GM18873 (cell line): ENCODE results near the gene CCDC97.
A peak's percentile ranks its signal among the peaks of the same experiment; 100 is the strongest.

Experiments
- ATAC-seq: cut with Tn5 transposase; IDR thresholded peaks from one replicate; pipeline ENCODE4 v1.9.1; 2021; ENCODE audit warnings: mild to moderate bottlenecking, moderate library complexity, moderate number of reproducible peaks; ENCODE audit not compliant: unreplicated experiment, low FRiP score

The CCDC97 gene

DNA sequence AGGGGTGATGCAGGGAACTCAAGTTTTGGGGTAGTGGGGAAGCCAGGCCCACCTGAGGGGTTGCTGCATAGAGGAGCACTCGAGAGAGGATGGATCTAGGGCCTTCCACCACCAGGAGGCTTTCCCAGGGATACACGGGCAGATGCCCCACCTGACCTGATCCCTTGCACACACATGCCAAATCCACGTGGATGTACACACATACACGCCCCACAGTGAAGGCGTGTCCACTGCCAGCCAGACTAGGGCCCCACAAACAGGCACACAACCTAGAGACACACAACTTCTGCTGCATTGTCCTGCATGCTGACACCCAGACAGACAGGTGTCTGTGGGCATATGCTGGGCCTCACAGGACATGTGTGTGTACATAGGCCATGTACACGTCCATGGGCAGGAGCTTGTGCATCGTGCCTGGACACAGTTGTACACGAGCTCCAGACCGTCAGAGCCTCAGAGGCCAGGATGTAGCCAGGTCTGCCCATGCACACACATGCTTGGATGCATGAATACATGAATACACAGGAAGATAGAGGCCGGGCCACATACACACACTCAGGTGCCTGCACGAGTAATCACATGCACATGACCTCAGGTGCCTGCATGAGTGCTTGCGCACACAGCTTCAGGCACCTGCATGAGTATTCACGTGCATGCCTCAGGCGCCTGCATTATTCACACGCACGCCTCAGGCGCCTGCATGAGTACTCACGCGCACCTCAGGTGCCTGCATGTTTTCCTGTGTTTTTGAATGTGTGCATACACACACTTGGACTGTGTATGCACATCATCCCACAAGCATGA lies 8.9 kb downstream of the CCDC97 start:
- no peak for ATAC-seq

DNA sequence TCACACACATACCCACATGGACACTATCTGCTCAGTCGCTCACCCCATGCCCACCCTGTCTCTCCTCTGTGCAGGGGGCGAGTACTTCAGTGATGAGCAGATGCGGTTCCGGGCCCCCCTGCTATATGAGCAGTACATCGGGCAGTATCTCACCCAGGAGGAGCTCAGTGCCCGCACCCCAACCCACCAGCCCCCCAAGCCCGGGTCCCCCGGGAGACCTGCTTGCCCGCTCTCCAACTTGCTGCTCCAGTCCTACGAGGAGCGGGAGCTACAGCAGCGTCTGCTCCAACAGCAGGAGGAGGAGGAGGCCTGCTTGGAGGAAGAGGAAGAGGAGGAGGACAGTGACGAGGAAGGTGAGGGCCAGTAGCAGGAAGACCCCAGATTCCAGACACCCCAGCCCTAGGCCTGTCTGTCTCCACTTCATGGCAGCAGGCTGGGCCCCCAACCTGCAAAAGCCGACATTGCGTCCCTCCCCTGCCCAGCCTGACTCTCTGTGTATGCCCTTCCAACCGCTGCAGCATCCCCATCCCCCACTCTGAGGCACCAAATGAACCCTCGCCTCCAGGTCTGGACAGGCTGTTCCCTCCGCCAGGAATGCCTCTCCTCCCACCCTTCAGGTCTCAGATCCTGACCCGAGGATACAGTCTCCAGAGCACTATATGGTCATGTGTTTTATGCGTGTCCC lies 9.7 kb downstream of the CCDC97 start:
- ATAC-seq = no peak

DNA sequence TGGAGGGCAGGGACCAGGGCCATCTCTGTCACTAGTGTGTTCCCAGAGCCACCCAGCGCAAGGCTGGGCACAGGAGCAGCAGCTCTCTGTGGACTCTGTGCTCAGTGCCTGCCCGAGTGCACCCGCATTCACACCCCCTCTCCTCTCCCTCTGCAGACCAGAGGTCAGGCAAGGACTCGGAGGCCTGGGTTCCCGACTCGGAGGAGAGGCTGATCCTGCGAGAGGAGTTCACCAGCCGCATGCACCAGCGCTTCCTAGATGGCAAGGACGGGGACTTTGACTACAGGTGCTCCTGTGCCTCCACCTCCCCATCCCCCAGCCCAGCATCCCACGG lies 10.2 kb downstream of the CCDC97 start:
- ATAC-seq = no peak

DNA sequence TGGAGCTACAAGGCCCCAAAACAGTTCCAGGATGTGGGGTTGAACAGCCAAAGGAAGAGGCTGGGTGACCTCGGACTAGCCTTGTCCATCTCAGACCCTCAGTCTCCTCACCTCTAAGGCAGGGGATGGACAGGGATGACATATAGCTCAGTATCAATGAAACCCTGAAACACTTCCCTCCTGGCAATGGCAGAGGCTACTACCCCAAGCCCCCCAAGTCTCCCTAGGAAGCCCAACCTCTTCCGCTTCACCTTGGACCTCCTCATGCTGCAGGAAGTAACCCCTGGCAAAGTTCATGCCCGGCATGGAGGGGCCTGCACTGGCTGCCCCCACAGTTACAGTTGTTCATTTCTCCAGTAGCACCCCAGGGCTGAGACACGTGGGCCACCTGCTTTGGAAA lies 10.6 kb downstream of the CCDC97 start:
- no peak for ATAC-seq

DNA sequence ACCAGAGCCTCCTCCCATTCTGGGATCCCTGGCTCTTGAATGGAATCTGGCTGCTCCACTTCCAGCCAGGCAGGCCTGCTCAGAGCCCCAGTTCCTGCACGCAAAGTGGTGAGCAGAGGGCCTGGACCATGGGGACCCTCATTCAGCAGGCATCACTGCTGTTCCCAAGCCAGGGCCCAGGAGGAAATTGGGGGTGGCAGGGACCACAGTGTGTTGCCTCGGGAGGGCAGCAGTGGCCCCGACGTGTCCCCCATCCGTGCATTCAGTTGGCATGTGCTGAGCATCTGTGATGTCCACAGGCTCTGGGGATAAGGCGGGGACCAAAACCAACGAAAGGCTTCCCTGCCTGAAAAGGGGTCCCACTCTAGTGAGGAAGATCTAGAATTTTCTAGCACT lies 11.2 kb downstream of the CCDC97 start:
- no peak for ATAC-seq

DNA sequence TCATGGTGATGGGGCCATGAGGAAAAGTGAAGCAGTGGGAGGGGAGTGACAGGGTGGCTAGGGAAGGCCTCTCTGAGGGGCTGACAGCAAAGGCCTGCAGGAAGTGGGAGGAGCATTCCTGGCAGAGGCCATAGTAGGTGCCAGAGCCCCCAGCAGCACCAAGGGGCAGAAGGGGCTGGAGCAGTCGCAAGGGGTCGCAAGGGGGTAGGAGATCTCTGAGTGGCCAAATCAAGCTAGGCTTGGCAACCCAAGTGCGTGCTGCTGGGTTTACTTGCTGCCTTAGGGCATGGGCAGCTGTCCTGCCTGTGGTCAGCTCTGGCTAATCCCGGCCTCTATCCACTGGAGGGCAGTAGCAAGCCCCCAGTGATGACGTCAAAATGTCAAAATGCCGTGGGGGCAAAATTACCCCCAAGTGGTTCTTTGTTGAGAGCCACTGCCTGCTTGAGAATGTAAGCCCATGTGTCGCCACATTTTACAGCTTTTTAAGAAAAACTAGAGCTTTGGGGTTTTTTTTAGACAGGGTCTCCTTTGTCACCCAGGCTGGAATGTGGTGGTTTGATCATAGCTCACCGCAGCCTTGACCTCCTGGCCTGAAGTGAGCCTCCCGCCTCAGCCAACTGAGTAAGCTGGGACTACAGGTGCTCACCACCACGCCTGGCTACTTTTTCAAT lies 11.8 kb downstream of the CCDC97 start:
- no peak for ATAC-seq

DNA sequence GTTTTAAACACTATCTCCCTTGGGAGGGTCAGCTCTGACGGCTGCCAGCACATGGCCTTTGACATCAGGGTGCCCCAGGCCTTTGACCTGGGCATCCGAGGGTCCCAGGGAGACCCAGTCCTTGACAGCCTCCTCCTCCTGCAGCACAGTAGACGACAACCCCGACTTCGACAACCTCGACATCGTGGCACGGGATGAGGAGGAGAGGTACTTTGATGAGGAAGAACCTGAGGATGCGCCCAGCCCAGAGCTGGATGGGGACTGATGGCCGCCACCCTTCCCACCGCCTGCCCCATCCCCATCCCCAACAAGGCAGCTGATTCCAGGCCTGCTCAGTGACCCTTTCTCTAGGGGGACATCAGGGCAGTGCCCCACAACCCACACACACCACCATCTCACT lies 12.5 kb downstream of the CCDC97 start:
- no peak for ATAC-seq

DNA sequence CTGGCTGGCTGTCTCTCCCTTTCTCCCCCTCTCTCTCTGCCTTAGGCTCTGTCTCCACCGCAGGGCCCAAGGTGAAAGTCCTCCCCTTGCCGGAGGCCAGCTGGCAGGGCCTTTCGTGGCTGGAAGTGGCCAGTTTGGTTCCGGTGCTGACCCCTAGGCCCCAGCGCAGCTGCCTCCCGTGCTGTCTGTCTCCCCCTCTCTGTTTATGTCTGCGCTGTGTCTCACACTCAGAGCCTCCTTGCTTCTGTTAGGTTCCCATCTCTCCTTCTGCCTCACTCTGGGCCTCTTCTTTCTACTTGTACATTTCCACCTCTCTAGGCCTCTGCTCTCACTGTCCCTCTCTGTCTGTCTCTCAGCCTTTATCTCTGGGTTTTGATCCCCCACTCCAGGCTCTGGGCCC lies 13.1 kb downstream of the CCDC97 start:
- no peak for ATAC-seq

DNA sequence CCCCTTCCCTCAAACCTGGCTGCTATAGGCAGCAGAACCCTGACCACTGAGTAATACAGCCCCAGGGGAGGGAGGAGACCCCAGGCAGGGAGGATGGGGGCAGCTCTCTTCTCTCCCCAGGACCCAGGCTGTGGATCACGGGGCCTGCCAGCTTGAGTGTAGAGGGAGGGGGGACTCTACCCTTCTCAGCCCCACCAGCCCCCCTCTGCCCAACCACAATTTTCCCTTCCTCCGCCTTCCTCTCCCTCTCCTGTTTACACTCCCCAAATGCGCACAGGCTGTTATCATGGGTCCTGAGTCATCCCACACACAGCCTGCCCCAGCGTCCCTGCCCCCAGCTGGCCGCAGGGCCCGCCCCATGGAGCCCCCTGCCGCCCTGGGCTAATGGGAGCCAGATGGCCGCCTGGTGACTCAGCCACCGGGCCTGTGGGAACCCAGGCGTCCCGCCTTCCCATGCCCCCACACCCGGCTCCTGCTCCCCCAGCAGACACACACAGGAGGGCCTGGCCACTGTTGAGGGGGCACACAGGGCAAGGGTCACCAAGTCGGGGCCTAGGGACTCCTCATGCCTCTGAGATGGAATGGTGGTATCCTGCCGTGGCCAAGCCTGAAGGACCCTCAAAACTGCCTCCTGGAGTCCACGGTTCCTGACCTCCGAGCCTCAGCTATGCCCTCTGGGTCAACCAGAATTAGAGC lies 13.6 kb downstream of the CCDC97 start:
- no peak for ATAC-seq

DNA sequence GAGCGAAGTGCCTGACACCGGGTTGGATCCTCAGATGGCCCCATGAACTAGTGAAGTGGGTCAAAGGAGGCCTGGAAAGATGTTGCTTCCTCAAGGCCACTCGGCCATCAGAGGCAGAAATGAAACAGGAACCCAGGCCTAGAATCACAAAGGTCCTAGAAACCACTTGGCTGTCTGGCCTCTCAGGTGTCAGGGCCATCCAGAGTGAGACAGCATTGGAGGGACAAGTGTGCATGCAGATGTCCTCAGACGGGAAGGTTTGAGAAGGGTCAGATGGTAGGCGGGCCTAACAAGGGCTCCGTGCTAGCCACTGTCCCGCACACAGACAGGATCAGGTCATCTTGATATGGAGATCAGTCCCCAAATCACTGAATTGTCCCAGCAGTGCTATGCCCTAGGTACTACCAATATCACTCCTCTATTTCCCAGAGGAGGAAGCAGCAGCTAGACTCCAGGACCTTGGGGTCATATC lies 14.3 kb downstream of the CCDC97 start:
- ATAC-seq = no peak

DNA sequence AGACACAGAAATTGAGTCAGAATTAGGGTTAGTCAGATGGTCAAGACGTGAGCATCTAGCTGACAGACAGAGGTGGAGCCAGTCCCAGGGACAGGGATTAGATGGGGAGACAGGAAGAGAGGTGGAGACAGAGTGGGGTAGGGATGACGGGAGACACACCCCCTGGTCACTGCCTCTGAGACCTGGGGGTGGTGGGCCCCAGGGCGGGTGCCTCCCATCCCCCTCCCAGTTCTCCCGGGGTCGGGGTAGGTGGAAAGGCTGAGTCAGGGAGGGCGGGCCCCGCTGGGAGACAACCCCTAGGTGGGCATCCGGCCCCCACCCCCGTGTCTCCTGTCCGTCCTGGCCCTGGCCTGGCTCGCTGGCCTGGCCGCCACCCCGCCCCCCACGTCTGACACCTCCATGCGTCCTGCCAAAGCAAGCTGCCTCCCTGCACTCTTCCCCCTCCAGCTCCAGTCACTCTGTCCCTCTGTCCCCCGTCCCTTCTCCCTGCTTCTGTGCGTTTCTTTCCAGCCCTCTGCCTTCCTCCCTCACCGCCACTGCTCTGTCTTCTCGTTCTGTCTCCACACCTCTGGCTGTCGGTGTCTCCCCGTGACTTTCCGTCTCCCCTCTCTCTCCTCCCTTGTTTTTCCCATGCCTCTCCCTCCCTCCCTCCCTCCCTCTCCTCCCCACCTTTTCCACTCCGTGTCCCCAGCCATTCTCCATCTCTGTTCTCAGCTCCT lies 15.1 kb downstream of the CCDC97 start:
- ATAC-seq = no peak

DNA sequence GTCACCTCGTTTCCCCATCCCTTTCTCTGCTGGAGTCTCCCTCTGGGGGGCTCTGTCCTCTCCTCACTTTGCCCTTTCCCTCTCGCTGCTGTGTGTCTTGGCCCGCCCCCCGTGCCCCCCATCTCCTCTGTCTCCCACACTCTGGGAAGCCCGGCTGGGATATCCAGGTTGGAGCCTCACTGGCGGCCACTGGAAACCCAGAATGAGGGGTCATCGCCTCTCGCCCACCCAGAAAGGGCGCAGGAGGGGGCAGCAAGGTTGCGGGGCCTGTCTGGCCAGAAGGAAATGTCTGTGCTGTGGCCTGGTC lies 15.6 kb downstream of the CCDC97 start:
- ATAC-seq = no peak

DNA sequence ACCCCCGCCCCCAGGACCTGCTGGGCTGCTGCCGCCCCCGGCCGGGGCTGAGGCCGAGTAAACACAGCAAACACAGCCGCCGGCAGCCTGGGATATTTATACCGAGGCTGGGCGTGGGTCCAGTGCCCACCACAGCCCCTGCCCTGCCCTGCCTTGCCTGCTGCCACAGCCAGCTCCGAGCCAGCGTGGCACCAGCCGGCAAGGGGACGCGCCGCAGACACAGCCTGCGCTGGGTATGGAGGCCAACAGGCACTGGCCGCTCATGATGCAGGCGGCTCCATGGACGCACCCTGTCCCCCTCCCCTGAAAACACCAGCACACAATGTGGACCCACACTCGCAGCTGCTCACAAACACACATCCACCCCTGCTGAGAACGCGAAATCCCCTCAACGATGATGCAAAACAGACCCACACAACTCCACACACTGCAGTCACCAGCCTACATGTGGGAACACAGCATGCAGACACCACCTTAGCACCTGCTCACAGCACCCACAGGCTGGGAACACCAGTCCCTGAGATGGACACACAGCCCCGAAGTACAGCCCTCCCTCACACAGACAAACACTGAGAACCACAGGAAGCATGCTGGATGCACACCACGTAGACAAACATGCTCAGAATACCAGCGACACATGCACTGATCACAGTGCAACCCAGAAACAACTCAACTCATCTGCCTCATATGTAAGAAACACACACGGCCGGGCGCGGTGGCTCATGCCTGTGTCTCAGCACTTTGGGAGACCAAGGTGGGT lies 16.2 kb downstream of the CCDC97 start:
- ATAC-seq = no peak

DNA sequence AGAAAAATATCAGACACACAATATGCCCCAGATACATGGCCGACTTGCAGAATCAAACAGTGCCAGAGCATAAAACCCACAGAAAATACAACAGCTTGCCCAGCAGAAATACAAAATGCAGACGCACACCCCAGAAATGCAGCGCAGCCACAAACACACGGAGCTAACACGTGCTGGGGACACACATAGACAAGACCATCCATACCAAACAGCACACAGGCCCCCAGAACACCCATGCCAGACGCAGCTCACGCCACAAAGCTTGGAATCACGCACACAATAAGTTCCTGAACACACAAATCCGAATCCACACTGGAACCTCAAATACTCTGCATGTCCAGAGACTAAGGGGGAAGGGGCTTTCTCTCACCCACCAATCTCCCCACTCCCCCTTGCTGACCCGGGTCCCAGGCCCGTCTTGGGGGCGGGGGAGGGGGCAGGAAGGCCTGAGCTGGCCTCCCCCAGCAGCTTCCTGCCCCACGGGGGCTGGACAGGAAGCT lies 17.2 kb downstream of the CCDC97 start:
- ATAC-seq = no peak

DNA sequence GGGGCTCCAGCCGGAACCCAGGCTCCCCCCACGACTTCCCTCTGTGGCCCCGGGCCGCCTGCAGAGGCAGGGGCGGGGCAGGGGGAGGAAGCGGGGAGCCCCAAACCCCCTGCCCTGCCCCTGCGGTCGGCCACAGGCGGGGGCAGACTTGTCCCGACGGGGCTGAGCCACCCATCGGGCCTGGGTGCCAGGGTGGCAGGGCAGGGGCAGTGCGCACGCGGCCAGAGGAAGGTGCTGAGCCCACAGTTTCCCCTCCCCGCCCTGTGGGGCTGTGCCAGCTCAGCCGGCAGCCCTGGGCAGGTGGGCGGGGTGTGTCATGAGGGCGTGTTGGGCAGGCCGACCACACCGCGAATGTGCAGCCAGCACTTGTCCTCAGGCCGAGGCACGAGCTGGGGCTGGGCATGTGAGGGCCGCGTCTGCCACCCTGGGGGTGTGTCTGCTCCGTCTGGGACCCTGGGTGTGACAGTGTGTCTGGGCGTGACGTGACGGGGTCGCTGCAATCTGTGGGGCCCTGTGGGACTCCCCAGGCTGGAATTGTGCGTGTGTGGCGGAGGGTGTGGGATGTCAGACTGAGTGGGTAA lies 17.7 kb downstream of the CCDC97 start:
- ATAC-seq = peak; percentile 49

DNA sequence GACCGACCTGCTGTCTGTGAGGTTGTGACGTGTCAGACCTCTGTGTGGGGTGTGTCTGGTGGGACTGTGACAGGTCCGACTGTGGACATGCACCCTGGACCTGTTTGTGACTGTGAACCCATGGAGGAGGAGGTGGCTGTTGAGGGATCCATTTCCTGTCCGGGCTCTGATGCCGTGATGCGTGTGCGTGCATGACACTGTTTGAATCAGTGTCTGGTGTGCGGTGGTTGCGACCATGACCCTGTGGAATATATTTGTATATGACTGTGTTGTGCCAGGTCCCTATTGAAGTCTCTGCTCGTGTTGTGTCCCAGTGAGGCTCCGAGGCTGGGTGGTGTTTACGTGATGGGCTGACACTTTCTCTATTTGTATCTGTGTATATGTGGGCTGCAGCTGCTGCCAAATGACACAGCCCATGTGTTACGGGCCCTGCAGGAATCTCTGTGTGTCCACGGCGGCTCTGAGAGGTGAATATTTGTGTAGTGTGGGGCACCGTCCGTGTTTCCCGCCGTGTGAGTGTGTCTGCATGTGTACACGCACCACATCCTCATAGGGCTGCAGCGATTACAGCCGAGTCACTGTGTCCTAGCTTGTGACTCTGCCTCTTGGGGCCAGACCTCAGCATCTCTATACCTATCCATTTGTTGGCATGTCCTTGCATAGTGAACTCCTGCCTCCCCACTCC lies 18.3 kb downstream of the CCDC97 start:
- peak; percentile 3 for ATAC-seq

DNA sequence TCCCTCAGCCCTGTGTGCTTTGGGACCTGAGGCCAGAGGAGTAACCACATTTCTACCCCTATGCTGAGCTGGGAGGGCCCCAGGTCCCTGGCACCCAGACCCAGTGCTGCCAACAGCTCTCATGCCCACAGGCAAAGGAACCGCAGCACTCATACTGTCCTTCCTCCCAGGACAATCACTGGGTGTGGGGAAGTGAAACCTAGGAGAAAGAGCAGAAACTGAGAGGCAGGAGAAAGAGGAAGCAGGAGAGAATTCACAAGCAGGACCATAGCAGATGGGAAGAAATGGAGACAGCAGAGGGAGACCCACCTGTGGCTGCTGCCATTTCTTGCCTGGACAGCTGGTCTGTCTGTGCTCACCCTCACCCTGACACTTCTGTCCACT lies 18.9 kb downstream of the CCDC97 start:
- no peak for ATAC-seq

DNA sequence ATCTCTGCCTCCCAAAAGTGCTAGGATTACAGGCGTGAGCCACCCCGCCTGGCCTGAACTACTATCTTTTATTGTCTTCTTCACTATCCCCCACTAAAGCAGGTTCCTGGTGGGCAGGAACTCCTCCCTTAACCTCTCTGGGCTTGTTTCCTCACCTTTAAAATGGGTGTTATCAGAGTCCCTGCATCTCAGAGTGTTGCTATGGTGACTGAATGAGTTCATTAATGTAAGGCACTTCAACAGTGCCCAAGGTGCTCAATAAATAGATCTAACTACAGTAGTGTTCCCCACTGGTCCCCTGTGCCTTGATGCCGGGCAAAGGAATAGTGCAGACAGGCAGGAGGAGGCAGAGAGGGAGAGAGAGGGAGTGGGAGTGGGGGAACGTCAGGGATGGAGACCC lies 20.5 kb downstream of the CCDC97 start:
- ATAC-seq = no peak
